HepG2 (cell line): ENCODE data around the gene CNTRL. TPM values are rescaled to one million over a fixed set of nuclear protein-coding genes. Genes with fewer than 3 reads are reported as not detected.

Source experiments
- ATAC-seq: fragments of 200-7000 bp; cut with Tn5 transposase; 3 replicates; pipeline ENCODE4 v1.9.1; 2020; ENCODE audit warnings: mild to moderate bottlenecking, moderate library complexity
- BruUV-seq: library from RNA; stranded (reverse); fragments of 400-500 nt; replicated peaks from 2 replicates; lab custom pipeline; 2021; lab: Mats Ljungman, UMichigan
- CTCF ChIA-PET: fragments of 300-600 bp; formaldehyde crosslinking; extraction: SDS; loops from one replicate; lab custom pipeline; 2021; ENCODE audit warnings: low total read pairs, inconsistent platforms, low intra/inter-chr PET ratio; lab: Yijun Ruan, JAX
- POLR2A ChIA-PET: fragments of 350-600 bp; sonication (Branson Sonifier 250); formaldehyde crosslinking; loops from one replicate; lab custom pipeline; 2020; ENCODE audit warnings: antibody characterized with exemption, inconsistent platforms; lab: Yijun Ruan, JAX
- DNase-seq: peaks from one replicate; pipeline ENCODE4 v3.0.0-alpha.2; 2015; ENCODE audit warnings: low spot score
- FAIRE-seq: peaks from 3 replicates; lab custom pipeline; 2011; peaks lifted over from hg19 to GRCh38; lab: Jason Lieb, UNC
- H2AFZ ChIP-seq: one replicate; pipeline ENCODE4 v1.6.1; 2011; ENCODE audit warnings: low read length, inconsistent platforms
- H3K27ac ChIP-seq: fragments of 300-600 bp; 3 replicates; pipeline ENCODE4 v1.8.0; 2011; ENCODE audit warnings: mixed run types, mild to moderate bottlenecking, mixed read lengths, low read length, inconsistent platforms; ENCODE audit not compliant: insufficient read depth; ENCODE audit errors: extremely low read length
- H3K27me3 ChIP-seq, 2 experiments: fragments of 200-600 bp in 1 of 2; 2 replicates in 1 of 2; 3 replicates in 1 of 2; pipeline versions ENCODE4 v1.6.0 to v1.8.0; 2011; ENCODE audit warnings: low read length in 2 of 2, mild to moderate bottlenecking in 2 of 2, moderate library complexity in 2 of 2, inconsistent platforms in 1 of 2; ENCODE audit not compliant: insufficient read depth in 2 of 2, control insufficient read depth in 1 of 2
- H3K36me3 ChIP-seq, 2 experiments: fragments of 200-600 bp in 1 of 2; replicated peaks in 1 of 2; 2 replicates in 1 of 2; 3 replicates in 1 of 2; pipeline versions ENCODE4 v1.5.1 to v1.8.0; 2011; ENCODE audit warnings: low read length in 2 of 2, inconsistent platforms in 1 of 2; ENCODE audit not compliant: insufficient read depth in 2 of 2, control insufficient read depth in 1 of 2
- H3K4me1 ChIP-seq: 2 replicates; pipeline ENCODE4 v1.5.1; 2012; ENCODE audit warnings: low read length, inconsistent platforms; ENCODE audit not compliant: insufficient read depth
- H3K4me2 ChIP-seq: 2 replicates; pipeline ENCODE4 v1.6.0; 2011; ENCODE audit warnings: low read depth, low read length, inconsistent platforms
- H3K4me3 ChIP-seq, 3 experiments: fragments of 200-600 bp in 1 of 3; sonication (generic), shearing (Covaris generic) in 1 of 3; replicated peaks in 1 of 3; 2 replicates each; pipeline ENCODE4 v1.5.1; 2011 to 2016; ENCODE audit warnings: low read length in 3 of 3, inconsistent platforms in 2 of 3, low read depth in 2 of 3, mild to moderate bottlenecking in 2 of 3, control low read depth in 1 of 3, mixed read lengths in 1 of 3; ENCODE audit not compliant: insufficient read depth in 1 of 3
- H3K79me2 ChIP-seq: one replicate; pipeline ENCODE4 v1.6.1; 2011; ENCODE audit warnings: low read length, inconsistent platforms; ENCODE audit not compliant: insufficient read depth
- H3K9ac ChIP-seq: 2 replicates; pipeline ENCODE4 v1.6.0; 2011; ENCODE audit warnings: mild to moderate bottlenecking, low read depth, low read length, inconsistent platforms; ENCODE audit not compliant: insufficient read depth
- H3K9me3 ChIP-seq: 2 replicates; pipeline ENCODE4 v1.5.1; 2012; ENCODE audit warnings: mild to moderate bottlenecking, low read length
- H4K20me1 ChIP-seq: 2 replicates; pipeline ENCODE4 v1.6.0; 2011; ENCODE audit warnings: inconsistent platforms, mild to moderate bottlenecking, low read length, moderate library complexity; ENCODE audit not compliant: insufficient read depth
- ATM ChIP-seq: fragments of 450-650 bp; IDR thresholded peaks from 2 replicates; pipeline ENCODE4 v1.7.1; 2017; ENCODE audit warnings: mild to moderate bottlenecking, borderline replicate concordance
- BHLHE40 ChIP-seq: IDR thresholded peaks from 2 replicates; pipeline ENCODE4 v1.6.1; 2011; ENCODE audit warnings: low read length, improper control_type of control experiment
- CTCF ChIP-seq: sonication (generic); formaldehyde crosslinking; IDR thresholded peaks from 2 replicates; pipeline ENCODE4 v1.5.0; 2020; ENCODE audit warnings: mild to moderate bottlenecking, missing genetic modification reagents, moderate library complexity
- DMAP1 ChIP-seq: IDR thresholded peaks from 2 replicates; pipeline ENCODE4 v1.6.1; 2016
- HBP1 ChIP-seq: IDR thresholded peaks from 2 replicates; pipeline ENCODE4 v1.6.1; 2016; ENCODE audit warnings: low read depth, control low read depth
- HMGXB4 ChIP-seq, 2 experiments: sonication (generic) in 1 of 2; formaldehyde crosslinking in 1 of 2; IDR thresholded peaks; 2 replicates each; pipeline versions ENCODE4 v1.4.0 to v1.6.1; 2018 to 2020; ENCODE audit warnings: missing genetic modification reagents in 2 of 2, borderline replicate concordance in 1 of 2, low read depth in 1 of 2, mild to moderate bottlenecking in 1 of 2, missing biosample characterization in 1 of 2
- IRF2 ChIP-seq: IDR thresholded peaks from 2 replicates; pipeline ENCODE4 v1.6.1; 2018; ENCODE audit warnings: missing genetic modification reagents, missing compliant biosample characterization
- RARG ChIP-seq: sonication (generic); formaldehyde crosslinking; IDR thresholded peaks from 2 replicates; pipeline ENCODE4 v1.4.0; 2020; ENCODE audit warnings: low read depth, mild to moderate bottlenecking, missing genetic modification reagents
- RFXAP ChIP-seq: sonication (generic); formaldehyde crosslinking; IDR thresholded peaks from 2 replicates; pipeline ENCODE4 v1.4.0; 2020; ENCODE audit warnings: missing genetic modification reagents, borderline replicate concordance
- SOX13 ChIP-seq, 3 experiments: fragments of 450-650 bp in 1 of 3; sonication (generic) in 1 of 3; formaldehyde crosslinking in 1 of 3; IDR thresholded peaks in 2 of 3; conservative IDR thresholded peaks in 1 of 3; 2 replicates each; pipeline versions ENCODE4 v1.5.0 to v1.6.1; 2016 to 2020; ENCODE audit warnings: antibody characterized with exemption in 1 of 3, mild to moderate bottlenecking in 1 of 3, missing compliant biosample characterization in 1 of 3, missing genetic modification reagents in 1 of 3, moderate library complexity in 1 of 3
- STAG1 ChIP-seq: sonication (generic); formaldehyde crosslinking; IDR thresholded peaks from 2 replicates; pipeline ENCODE4 v1.4.0; 2020; ENCODE audit warnings: missing genetic modification reagents
- ZNF207 ChIP-seq: fragments of 450-650 bp; IDR thresholded peaks from 2 replicates; pipeline ENCODE4 v1.6.1; 2016; ENCODE audit warnings: antibody characterized with exemption, borderline replicate concordance
- ZNF292 ChIP-seq: sonication (generic); formaldehyde crosslinking; IDR thresholded peaks from 2 replicates; pipeline ENCODE4 v1.8.1; 2022; ENCODE audit warnings: mild to moderate bottlenecking, low read depth, missing genetic modification reagents, borderline replicate concordance
- ZNF563 ChIP-seq: sonication (generic); formaldehyde crosslinking; IDR thresholded peaks from 2 replicates; pipeline ENCODE4 v1.8.0; 2022; ENCODE audit warnings: mild to moderate bottlenecking, moderate library complexity, missing genetic modification reagents
- ZNF570 ChIP-seq: sonication (generic); formaldehyde crosslinking; IDR thresholded peaks from 2 replicates; pipeline ENCODE4 v1.4.0; 2020; ENCODE audit warnings: mild to moderate bottlenecking, missing genetic modification reagents, borderline replicate concordance
- ZNF619 ChIP-seq: sonication (generic); formaldehyde crosslinking; IDR thresholded peaks from 2 replicates; pipeline ENCODE4 v1.4.0; 2020; ENCODE audit warnings: mild to moderate bottlenecking, missing genetic modification reagents
- ZNF704 ChIP-seq: sonication (generic); formaldehyde crosslinking; IDR thresholded peaks from 2 replicates; pipeline ENCODE4 v1.8.1; 2023; ENCODE audit warnings: mild to moderate bottlenecking, inconsistent platforms, moderate library complexity, missing genetic modification reagents, borderline replicate concordance
- WGBS: methylation state at CpG from one replicate; pipeline ENCODE4 v1.1.6; 2017; ENCODE audit warnings: low lambda C conversion rate; 5-methylcytosine and 5-hydroxymethylcytosine counted together
- in situ Hi-C: cut with HindIII; loops from 2 replicates; pipeline ENCODE4 v1.10.0; 2017; ENCODE audit warnings: low pct_unique_long_range_greater_than_20kb; ENCODE audit not compliant: extremely low pct_ligation_motif_present
- intact Hi-C: fragments of 100-400 bp; cut with micrococcal nuclease; formaldehyde crosslinking; loops from one replicate; pipeline ENCODE4 v1.10.0; 2022; ENCODE audit not compliant: unreplicated experiment
- polyA plus RNA-seq, 8 experiments: library from polyadenylated mRNA; depleted of rRNA in 3 of 8; stranded (reverse) in 7 of 8; unstranded in 1 of 8; fragments of >200 nt; fragmentation: Illumina TruSeq in 4 of 8; extraction: Trizol in 4 of 8; gene quantifications; 2 replicates each; pipeline versions ENCODE4 v1.2.1 to v1.2.3, GENCODE V29; 2011 to 2016; ENCODE audit warnings: low read depth in 4 of 8, missing spikeins in 1 of 8, mixed read lengths in 1 of 8; ENCODE audit not compliant: insufficient read depth in 1 of 8
- total RNA-seq, 5 experiments: library from RNA; depleted of rRNA; stranded (reverse); fragments of >200 nt; fragmentation: Illumina TruSeq; extraction: Trizol; gene quantifications; 2 replicates each; pipeline ENCODE4 v1.2.3, GENCODE V29; 2016; ENCODE audit warnings: low read depth in 1 of 5

Gene CNTRL
- total and polyA plus RNA-seq, 2 of the 13 experiments (the other 11 are each of a cell fraction or from before 2014, with no cell fraction given) = 7.5 to 11.8 TPM

- FAIRE-seq = peak; percentile 82
- intact Hi-C loops = loop anchor here (1.0 to 10.0 kb wide), 4 partner anchors 37 to 305 kb away; no protein-coding TSS in a partner anchor
- Histone ChIP-seq H3K4me2 (peak overlapping the region; percentile 41; the same call in 1 of the 2 replicates), H3K9me3 (no peaks in the 10 kb centered on the region), H3K4me3 (no peak overlapping the region), H4K20me1 (no peaks in the 10 kb centered on the region), H3K36me3 (no peaks in the 10 kb centered on the region), H3K4me1 (peaks cover 18% of the 10 kb centered on the region), H3K27me3 (no peaks in the 10 kb centered on the region), H3K9ac (no peak overlapping the region), H3K79me2 (no peaks in the 10 kb centered on the region), H2AFZ (no peak overlapping the region), H3K27ac (no peak overlapping the region)
- WGBS = 27% methylated on average over 6 of the region's 6 CpGs
- in situ Hi-C loops = no loop called here
- CTCF ChIA-PET = interaction anchor here (1.1 to 1.9 kb wide), 6 partner anchors 10 to 317 kb away, joined by 3 to 8 read pairs (median 4); partner anchors contain the start of gene C5
- BruUV-seq = no TSS peak
- no peak for ATAC-seq
- POLR2A ChIA-PET = interaction anchor here (0.7 to 1.0 kb wide), 3 partner anchors 8 to 24 kb away, joined by 3 to 6 read pairs (median 4); no protein-coding TSS in a partner anchor
- peak; percentile 56 for DNase-seq
- TF ChIP-seq ZNF704 (CRISPR knock-in tag) (no peak), SOX13 (IDR thresholded peaks at IDR 0.05) (no peak), SOX13 (CRISPR knock-in tag; conservative IDR thresholded peaks at IDR 0.05 in 1 of 2, IDR thresholded peaks at IDR 0.05 in 1 of 2) (0 out of 4 replicates have a peak, but pooled peaks of 1 of the 2 experiments have one; percentile 5), IRF2 (0 out of 2 replicates have a peak, but pooled peaks have one; percentile 21), HBP1 (CRISPR knock-in tag) (no peak), DMAP1 (CRISPR knock-in tag) (no peak), BHLHE40 (no peak), ZNF207 (no peak), STAG1 (CRISPR knock-in tag) (peak; percentile 68), ZNF619 (no peak), ZNF292 (CRISPR knock-in tag) (no peak), CTCF (CRISPR knock-in tag) (peak; percentile 75), RFXAP (CRISPR knock-in tag) (no peak), RARG (no peak), HMGXB4 (CRISPR knock-in tag; IDR thresholded peaks at IDR 0.05; ENCODE audit: borderline replicate concordance in 1 of 2, low read depth in 1 of 2) (peak in 1 of 2 experiments; percentile 50; a peak in 1 of 4 replicates), ZNF563 (no peak), ATM (no peak), ZNF570 (CRISPR knock-in tag) (no peak)
These were observed 14.6 kb upstream of the CNTRL start for GRCh38 chr9:121059998-121060636.
